HFF-Myc (cell line): Measurements from ENCODE around the gene HUNK.

Source experiments
- DNase-seq: peaks from one replicate; pipeline ENCODE4 v3.0.0-alpha.2; 2011; ENCODE audit warnings: low read depth; ENCODE audit errors: extremely low read depth
- H3K4me3 ChIP-seq: replicated peaks from 2 replicates; pipeline ENCODE4 v1.5.1; 2011; ENCODE audit warnings: low read depth, mild to moderate bottlenecking, control low read depth, low read length
- TF ChIP-seq, protein P1 (sequence below): IDR thresholded peaks from 2 replicates; pipeline ENCODE4 v1.5.1; 2012; ENCODE audit warnings: mild to moderate bottlenecking, low read depth, low read length, control low read depth; ENCODE audit errors: missing control alignments

Gene HUNK

DNA sequence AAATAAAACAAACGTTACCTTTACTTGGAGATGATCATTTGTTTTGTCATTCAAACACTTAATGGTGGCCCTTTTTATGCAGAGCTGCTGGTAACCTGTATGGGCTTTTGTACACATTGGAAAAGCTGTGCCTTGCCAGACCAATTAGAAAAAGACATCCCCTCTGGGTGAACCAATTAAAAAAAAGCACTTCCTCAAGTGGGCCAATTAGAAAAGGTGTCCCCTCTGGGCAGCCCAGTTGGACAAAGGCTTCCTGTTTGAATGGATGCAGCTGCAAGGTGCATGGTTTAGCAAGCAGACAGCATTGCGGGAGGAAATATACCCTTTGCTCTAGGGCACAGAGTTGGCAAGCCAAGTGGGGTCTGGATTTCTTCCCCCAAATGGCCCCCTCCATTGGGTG lies 21.6 kb downstream of the HUNK start:
- TF ChIP-seq, protein P1, sequence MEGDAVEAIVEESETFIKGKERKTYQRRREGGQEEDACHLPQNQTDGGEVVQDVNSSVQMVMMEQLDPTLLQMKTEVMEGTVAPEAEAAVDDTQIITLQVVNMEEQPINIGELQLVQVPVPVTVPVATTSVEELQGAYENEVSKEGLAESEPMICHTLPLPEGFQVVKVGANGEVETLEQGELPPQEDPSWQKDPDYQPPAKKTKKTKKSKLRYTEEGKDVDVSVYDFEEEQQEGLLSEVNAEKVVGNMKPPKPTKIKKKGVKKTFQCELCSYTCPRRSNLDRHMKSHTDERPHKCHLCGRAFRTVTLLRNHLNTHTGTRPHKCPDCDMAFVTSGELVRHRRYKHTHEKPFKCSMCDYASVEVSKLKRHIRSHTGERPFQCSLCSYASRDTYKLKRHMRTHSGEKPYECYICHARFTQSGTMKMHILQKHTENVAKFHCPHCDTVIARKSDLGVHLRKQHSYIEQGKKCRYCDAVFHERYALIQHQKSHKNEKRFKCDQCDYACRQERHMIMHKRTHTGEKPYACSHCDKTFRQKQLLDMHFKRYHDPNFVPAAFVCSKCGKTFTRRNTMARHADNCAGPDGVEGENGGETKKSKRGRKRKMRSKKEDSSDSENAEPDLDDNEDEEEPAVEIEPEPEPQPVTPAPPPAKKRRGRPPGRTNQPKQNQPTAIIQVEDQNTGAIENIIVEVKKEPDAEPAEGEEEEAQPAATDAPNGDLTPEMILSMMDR: no peak
- DNase-seq: no peak
- H3K4me3 ChIP-seq: no peak overlapping the region

DNA sequence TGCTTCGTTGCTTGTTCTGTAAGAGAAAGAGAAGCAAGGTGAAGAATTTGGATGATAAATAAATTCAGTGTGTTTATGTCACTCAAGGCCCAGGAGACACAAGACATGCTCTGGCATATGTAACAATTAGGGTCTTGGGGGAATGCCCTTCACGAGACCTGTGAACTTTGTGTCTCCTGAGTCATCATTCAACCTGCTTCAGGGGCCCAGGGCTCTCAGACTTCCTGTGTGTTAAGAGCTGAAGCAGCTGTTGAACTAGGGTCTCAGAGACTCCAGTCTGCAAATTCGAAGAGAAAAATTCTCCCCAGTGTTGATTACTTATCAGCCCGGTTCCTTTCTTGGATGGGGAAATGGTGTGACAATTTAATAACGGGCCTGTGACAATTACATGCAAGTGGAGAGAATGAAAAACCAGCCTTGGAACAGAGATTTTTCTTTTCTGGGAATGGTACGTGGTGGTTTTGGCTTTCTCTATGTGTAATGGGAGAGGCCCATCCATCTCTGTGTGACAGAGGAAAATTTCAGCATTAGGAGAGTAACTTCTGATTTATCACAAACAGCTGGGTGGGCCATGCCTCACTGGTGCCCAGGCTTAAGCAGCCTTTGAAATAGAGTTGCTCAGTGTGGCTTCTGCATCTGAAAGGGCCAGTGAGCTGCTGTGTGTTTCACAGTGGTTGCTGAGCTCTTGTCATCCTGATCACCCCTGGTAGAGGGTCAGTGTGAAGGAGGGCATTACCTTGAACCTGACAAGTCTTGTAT lies 22.4 kb downstream of the HUNK start:
- TF ChIP-seq, protein P1: no peak
- DNase-seq: no peak
- no peak overlapping the region for H3K4me3 ChIP-seq

DNA sequence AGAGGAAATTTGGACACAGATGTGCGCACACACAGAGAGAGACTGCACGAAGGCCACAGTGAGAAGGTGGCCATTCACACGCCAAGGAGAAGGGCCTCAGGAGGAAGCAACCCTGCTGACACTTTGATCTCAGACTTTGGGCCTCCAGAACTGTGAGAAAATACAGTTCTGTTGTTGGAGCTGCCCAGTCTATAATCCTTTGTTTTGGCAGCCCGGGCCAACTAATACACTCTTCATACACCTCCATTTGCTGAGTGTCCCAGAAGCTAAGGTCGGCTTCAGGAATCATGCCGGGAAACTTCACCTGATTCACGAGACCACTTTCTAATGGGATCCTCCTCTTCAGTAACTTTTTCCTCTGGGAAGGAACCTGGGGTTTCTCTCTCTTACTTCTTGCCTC lies 23.2 kb downstream of the HUNK start:
- no peak for DNase-seq
- no peak overlapping the region for H3K4me3 ChIP-seq
- TF ChIP-seq, protein P1: no peak

DNA sequence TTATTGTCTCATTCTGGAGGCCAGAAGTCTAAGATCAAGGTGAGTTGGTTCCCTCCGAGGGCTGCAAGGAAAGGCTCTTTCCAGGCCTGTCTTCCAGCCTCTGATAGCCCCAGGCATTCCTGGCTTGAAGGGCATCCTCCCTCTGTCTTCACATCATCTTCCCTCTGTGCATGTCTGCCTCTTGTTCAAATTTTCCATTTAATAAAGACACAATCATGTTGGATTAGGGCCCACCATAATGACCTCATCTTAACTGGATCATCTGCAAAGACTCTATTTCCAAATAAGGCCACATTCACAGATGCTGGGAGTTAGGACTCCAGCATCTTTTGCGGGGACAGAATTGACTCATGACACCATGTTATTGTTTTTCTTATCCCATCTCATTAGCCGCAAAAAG lies 24.5 kb downstream of the HUNK start:
- no peak for DNase-seq
- TF ChIP-seq, protein P1: no peak
- no peak overlapping the region for H3K4me3 ChIP-seq

DNA sequence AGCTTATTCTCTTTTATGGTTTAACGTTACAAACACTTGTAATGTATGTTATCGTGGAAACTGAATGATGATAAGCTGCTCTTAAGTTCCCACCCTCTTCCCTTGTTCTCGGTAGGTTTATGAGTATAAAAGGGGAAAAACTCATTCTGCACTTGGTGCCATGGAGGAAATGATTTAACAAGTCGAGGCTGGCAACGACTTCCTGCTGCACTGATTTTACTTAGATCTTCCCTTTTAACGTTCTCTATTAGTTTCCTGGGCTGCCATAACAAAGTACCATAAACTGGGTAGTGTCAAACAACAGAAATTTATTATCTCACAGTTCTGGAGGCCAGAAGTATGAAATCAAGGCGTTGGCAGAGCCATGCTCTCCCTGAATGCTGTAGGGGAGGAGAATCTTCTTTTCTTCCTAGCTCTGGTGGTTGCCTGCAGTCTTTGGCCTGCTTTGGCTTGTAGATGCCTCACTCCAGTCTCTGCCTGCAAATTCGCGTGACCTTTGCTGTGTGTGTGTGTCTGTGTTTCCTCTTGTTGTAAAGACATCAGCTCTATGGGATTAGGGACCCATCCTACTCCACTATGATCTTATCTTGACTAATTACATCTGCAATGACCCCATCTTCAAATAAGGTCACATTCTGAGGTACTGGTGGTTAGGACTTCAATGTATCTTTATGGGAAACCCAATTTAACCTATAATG lies 26.3 kb downstream of the HUNK start:
- DNase-seq: no peak

DNA sequence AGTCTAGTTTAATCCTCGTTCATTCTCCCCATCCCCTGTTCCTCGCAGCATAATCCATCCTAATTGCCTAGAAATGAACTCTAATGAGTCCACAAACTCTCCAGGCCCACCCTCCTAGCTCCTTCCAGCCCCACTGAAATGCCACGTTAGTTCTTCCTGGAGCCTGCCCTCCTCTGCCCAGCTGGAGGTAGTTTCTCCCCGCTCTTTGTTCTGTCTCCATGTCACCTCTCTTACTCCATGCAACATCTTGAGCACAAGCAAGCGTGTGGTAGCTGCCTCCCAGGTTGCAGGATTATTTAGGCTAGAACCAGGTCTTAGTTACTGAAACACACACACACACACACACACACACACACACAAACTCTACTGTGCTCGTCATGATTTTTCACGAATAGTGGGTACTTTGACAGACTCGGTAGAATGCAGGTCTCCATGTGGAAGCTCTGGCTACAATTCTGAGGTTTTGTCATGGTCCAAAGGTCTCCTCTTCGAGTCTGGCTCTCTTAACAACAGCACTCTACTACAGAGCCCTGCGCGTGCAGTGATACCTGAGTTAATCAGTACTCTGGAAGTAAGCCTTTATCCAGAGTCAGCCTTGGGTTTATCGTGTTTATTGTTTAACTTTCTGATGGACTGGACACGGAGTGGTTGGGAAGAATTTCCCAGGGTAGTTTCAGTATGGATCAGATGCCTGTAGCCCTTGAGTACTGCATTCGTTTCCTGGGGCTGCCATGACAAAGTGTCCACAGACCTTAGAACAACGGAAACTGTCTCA lies 27.5 kb downstream of the HUNK start:
- no peak overlapping the region for H3K4me3 ChIP-seq
- TF ChIP-seq, protein P1: no peak
- no peak for DNase-seq

More for the DNA sequence above, 26.3 kb downstream of the HUNK start:
- no peak overlapping the region for H3K4me3 ChIP-seq
- TF ChIP-seq, protein P1: no peak
